SK-N-SH (cell line): ENCODE data around the gene XRN2.

Experiments
- ELF1 ChIP-seq: IDR thresholded peaks from 2 replicates; pipeline ENCODE4 v1.4.0; 2012
- FOSL2 ChIP-seq: IDR thresholded peaks from 2 replicates; pipeline ENCODE4 v1.4.0; 2012; ENCODE audit warnings: low read depth, mild to moderate bottlenecking, moderate library complexity, borderline replicate concordance
- POLR2AphosphoS5 ChIP-seq: IDR thresholded peaks from 2 replicates; pipeline ENCODE4 v1.6.1; 2012; ENCODE audit warnings: low read depth, low read length
- SMC3 ChIP-seq: IDR thresholded peaks from 2 replicates; pipeline ENCODE4 v1.6.1; 2012; ENCODE audit warnings: low read depth, low read length, improper control_type of control experiment
- TAF1 ChIP-seq: IDR thresholded peaks from 2 replicates; pipeline ENCODE4 v1.6.1; 2012; ENCODE audit warnings: low read depth, mild to moderate bottlenecking, low read length, moderate library complexity, borderline replicate concordance
- YY1 ChIP-seq: IDR thresholded peaks from 2 replicates; pipeline ENCODE4 v1.4.0; 2012; ENCODE audit warnings: low read depth, mild to moderate bottlenecking
- TF ChIP-seq, protein P1 (sequence below): fragments of 200-600 bp; sonication (generic); IDR thresholded peaks from 2 replicates; pipeline ENCODE4 v1.6.1; 2017; ENCODE audit warnings: antibody characterized with exemption, mild to moderate bottlenecking, moderate library complexity
- TF ChIP-seq, protein P2 (sequence below): fragments of 150-350 bp; IDR thresholded peaks from 2 replicates; pipeline ENCODE4 v1.6.1; 2017; ENCODE audit warnings: antibody characterized with exemption, low read length, low read depth, borderline replicate concordance
- TF ChIP-seq, protein P3 (sequence below): IDR thresholded peaks from 2 replicates; pipeline ENCODE4 v1.6.1; 2012; ENCODE audit warnings: mild to moderate bottlenecking, low read depth, low read length, moderate library complexity

DNA sequence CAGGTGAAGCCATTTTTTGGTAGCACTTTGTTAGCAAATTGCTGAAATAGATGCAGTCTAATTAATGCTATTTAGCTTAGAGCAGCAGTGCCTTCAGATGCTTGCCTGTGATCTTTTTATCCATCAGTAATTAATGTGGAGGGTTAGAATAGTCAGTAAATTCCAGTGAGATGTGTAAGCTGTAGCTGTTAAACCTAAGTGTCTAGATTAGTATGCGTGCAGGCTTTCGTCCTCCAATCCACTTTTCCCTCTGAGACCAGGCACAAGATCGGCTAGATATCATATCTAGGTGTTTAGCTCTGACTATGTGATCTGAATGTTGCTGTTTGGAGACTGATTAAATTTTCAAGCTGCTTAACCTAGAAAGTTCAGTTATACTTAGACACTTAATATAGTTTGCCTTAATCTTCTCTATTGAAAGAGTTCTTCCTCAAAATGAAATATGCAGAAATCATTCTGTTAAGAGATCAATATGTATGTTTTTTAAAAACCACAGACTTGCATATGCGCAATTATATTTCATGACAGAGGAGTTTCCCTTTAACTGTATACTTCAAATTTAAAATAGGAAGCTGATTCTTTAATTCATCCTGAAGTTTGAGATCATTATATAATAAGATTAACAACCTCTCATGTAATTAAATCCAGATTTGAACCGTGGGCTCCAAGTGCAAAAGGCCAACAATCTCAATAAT lies 41.2 kb downstream of the XRN2 start:
- TF ChIP-seq, protein P1, sequence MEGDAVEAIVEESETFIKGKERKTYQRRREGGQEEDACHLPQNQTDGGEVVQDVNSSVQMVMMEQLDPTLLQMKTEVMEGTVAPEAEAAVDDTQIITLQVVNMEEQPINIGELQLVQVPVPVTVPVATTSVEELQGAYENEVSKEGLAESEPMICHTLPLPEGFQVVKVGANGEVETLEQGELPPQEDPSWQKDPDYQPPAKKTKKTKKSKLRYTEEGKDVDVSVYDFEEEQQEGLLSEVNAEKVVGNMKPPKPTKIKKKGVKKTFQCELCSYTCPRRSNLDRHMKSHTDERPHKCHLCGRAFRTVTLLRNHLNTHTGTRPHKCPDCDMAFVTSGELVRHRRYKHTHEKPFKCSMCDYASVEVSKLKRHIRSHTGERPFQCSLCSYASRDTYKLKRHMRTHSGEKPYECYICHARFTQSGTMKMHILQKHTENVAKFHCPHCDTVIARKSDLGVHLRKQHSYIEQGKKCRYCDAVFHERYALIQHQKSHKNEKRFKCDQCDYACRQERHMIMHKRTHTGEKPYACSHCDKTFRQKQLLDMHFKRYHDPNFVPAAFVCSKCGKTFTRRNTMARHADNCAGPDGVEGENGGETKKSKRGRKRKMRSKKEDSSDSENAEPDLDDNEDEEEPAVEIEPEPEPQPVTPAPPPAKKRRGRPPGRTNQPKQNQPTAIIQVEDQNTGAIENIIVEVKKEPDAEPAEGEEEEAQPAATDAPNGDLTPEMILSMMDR = no peak
- TF ChIP-seq POLR2AphosphoS5 (no peak), TAF1 (no peak), YY1 (no peak), SMC3 (no peak), FOSL2 (no peak), ELF1 (no peak)
- TF ChIP-seq, protein P2, sequence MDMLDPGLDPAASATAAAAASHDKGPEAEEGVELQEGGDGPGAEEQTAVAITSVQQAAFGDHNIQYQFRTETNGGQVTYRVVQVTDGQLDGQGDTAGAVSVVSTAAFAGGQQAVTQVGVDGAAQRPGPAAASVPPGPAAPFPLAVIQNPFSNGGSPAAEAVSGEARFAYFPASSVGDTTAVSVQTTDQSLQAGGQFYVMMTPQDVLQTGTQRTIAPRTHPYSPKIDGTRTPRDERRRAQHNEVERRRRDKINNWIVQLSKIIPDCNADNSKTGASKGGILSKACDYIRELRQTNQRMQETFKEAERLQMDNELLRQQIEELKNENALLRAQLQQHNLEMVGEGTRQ = no peak
- TF ChIP-seq, protein P3, sequence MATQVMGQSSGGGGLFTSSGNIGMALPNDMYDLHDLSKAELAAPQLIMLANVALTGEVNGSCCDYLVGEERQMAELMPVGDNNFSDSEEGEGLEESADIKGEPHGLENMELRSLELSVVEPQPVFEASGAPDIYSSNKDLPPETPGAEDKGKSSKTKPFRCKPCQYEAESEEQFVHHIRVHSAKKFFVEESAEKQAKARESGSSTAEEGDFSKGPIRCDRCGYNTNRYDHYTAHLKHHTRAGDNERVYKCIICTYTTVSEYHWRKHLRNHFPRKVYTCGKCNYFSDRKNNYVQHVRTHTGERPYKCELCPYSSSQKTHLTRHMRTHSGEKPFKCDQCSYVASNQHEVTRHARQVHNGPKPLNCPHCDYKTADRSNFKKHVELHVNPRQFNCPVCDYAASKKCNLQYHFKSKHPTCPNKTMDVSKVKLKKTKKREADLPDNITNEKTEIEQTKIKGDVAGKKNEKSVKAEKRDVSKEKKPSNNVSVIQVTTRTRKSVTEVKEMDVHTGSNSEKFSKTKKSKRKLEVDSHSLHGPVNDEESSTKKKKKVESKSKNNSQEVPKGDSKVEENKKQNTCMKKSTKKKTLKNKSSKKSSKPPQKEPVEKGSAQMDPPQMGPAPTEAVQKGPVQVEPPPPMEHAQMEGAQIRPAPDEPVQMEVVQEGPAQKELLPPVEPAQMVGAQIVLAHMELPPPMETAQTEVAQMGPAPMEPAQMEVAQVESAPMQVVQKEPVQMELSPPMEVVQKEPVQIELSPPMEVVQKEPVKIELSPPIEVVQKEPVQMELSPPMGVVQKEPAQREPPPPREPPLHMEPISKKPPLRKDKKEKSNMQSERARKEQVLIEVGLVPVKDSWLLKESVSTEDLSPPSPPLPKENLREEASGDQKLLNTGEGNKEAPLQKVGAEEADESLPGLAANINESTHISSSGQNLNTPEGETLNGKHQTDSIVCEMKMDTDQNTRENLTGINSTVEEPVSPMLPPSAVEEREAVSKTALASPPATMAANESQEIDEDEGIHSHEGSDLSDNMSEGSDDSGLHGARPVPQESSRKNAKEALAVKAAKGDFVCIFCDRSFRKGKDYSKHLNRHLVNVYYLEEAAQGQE = no peak
